ENCODE data around the gene ERC2.

DNA sequence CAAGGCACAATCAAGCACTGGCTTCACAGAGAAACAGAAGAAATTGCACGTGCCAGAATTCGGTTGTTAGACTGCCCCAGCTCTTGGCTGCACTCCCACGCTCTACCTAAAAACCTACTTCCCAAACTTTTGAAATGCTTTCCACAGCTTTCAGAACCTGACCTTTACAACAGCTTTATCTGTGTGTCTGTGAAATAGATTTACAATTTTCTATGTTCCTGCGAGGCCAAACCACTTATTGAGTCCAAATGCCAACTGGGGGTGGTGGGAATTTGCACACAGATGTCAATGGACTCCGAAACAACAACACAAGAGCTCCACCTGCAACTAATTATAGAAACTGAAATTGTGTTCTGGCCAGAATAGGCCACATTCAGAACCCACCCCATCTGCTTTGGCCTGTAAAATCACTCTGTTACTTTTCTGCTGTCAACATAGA, 44.6 kb downstream of the ERC2 start:
- TF ChIP-seq, protein P1, sequence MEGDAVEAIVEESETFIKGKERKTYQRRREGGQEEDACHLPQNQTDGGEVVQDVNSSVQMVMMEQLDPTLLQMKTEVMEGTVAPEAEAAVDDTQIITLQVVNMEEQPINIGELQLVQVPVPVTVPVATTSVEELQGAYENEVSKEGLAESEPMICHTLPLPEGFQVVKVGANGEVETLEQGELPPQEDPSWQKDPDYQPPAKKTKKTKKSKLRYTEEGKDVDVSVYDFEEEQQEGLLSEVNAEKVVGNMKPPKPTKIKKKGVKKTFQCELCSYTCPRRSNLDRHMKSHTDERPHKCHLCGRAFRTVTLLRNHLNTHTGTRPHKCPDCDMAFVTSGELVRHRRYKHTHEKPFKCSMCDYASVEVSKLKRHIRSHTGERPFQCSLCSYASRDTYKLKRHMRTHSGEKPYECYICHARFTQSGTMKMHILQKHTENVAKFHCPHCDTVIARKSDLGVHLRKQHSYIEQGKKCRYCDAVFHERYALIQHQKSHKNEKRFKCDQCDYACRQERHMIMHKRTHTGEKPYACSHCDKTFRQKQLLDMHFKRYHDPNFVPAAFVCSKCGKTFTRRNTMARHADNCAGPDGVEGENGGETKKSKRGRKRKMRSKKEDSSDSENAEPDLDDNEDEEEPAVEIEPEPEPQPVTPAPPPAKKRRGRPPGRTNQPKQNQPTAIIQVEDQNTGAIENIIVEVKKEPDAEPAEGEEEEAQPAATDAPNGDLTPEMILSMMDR (conservative IDR thresholded peaks at IDR 0.05 in 1 of 2, IDR thresholded peaks at IDR 0.05 in 1 of 2; ENCODE audit: extremely low read depth in 1 of 2, insufficient read depth in 1 of 2, low read depth in 1 of 2, low read length in 2 of 2), result no peak
- TF ChIP-seq EZH2 (IDR thresholded peaks at IDR 0.05; ENCODE audit: borderline replicate concordance, low read length), result no peak

All from mammary epithelial cell (primary cell).